WERI-Rb-1 (cell line): ENCODE results near the gene RBBP8.

ENCODE experiments used
- DNase-seq: peaks from one replicate; pipeline ENCODE4 v3.0.0-alpha.2; 2020
- H3K27ac ChIP-seq: fragments of 250-450 bp; sonication (Bioruptor Pico); 2 replicates; pipeline ENCODE4 v1.5.1; 2020; ENCODE audit warnings: mild to moderate bottlenecking, moderate library complexity
- H3K27me3 ChIP-seq: fragments of 250-450 bp; sonication (Bioruptor Pico); 2 replicates; pipeline ENCODE4 v1.5.1; 2021; ENCODE audit warnings: mild to moderate bottlenecking, low read depth, moderate library complexity; ENCODE audit not compliant: insufficient read depth, severe bottlenecking
- H3K36me3 ChIP-seq: fragments of 250-450 bp; sonication (Bioruptor Pico); 2 replicates; pipeline ENCODE4 v1.5.1; 2020; ENCODE audit warnings: mild to moderate bottlenecking, moderate library complexity
- H3K4me3 ChIP-seq: 2 replicates; pipeline ENCODE4 v1.5.1; 2011; ENCODE audit warnings: low read depth, mild to moderate bottlenecking, control low read depth, low read length
- H3K9me3 ChIP-seq: fragments of 250-450 bp; sonication (Bioruptor Pico); 2 replicates; pipeline ENCODE4 v1.5.1; 2021; ENCODE audit warnings: mild to moderate bottlenecking, moderate library complexity; ENCODE audit not compliant: severe bottlenecking
- CTCF ChIP-seq: IDR thresholded peaks from 2 replicates; pipeline ENCODE4 v1.5.1; 2011; ENCODE audit warnings: low read depth, mild to moderate bottlenecking, control low read depth, inconsistent platforms, low read length

Gene RBBP8

GRCh38 chr18:22975508-22975907 is 42.4 kb downstream of the RBBP8 start:
- no peak for TF ChIP-seq CTCF
- peaks cover 22% of the 10 kb centered on the region for H3K36me3 ChIP-seq
- DNase-seq: no peak
- no peak overlapping the region for H3K27ac ChIP-seq
- no peaks in the 10 kb centered on the region for H3K27me3 ChIP-seq
- no peaks in the 10 kb centered on the region for H3K9me3 ChIP-seq
- no peak overlapping the region for H3K4me3 ChIP-seq

GRCh38 chr18:22977847-22978701 is 44.9 kb downstream of the RBBP8 start:
- DNase-seq: no peak
- Histone ChIP-seq H3K4me3 (no peak overlapping the region), H3K36me3 (peaks cover 26% of the 10 kb centered on the region), H3K9me3 (no peaks in the 10 kb centered on the region), H3K27ac (no peak overlapping the region), H3K27me3 (no peaks in the 10 kb centered on the region)
- no peak for TF ChIP-seq CTCF

- Histone ChIP-seq H3K36me3 (peaks cover 37% of the 10 kb centered on the region), H3K27me3 (no peaks in the 10 kb centered on the region), H3K4me3 (no peak overlapping the region), H3K9me3 (no peaks in the 10 kb centered on the region), H3K27ac (no peak overlapping the region)
- TF ChIP-seq CTCF: no peak
- no peak for DNase-seq
These were observed 47.3 kb downstream of the RBBP8 start for GRCh38 chr18:22980394-22980793.

GRCh38 chr18:22981274-22982133 is 48.4 kb downstream of the RBBP8 start:
- H3K4me3 ChIP-seq: no peak overlapping the region
- no peak for DNase-seq
- no peaks in the 10 kb centered on the region for H3K9me3 ChIP-seq
- no peak overlapping the region for H3K27ac ChIP-seq
- H3K36me3 ChIP-seq: peaks cover 31% of the 10 kb centered on the region
- TF ChIP-seq CTCF: no peak
- no peaks in the 10 kb centered on the region for H3K27me3 ChIP-seq

- no peak for TF ChIP-seq CTCF
- peaks cover 43% of the 10 kb centered on the region for H3K36me3 ChIP-seq
- no peak for DNase-seq
These were observed 50.0 kb downstream of the RBBP8 start for GRCh38 chr18:22983175-22983574.

More at GRCh38 chr18:22983175-22983574, 50.0 kb downstream of the RBBP8 start:
- no peaks in the 10 kb centered on the region for H3K27me3 ChIP-seq
- no peaks in the 10 kb centered on the region for H3K9me3 ChIP-seq
- no peak overlapping the region for H3K27ac ChIP-seq
- no peak overlapping the region for H3K4me3 ChIP-seq
